HG02970 (cell line): ENCODE data around the gene PPP2R2C.

Experiments
- ATAC-seq: cut with Tn5 transposase; IDR thresholded peaks from one replicate; pipeline ENCODE4 v1.9.1; 2021; ENCODE audit warnings: mild to moderate bottlenecking, moderate library complexity, moderate number of reproducible peaks; ENCODE audit not compliant: unreplicated experiment, low FRiP score

Gene PPP2R2C

GRCh38 chr4:6472387-6473263 lies at the start of gene PPP2R2C:
Gene PPP2R2C (minus strand): TSS chr4:6472614. CDS start chr4:6472229, 385 bp downstream.
- no peak for ATAC-seq

DNA sequence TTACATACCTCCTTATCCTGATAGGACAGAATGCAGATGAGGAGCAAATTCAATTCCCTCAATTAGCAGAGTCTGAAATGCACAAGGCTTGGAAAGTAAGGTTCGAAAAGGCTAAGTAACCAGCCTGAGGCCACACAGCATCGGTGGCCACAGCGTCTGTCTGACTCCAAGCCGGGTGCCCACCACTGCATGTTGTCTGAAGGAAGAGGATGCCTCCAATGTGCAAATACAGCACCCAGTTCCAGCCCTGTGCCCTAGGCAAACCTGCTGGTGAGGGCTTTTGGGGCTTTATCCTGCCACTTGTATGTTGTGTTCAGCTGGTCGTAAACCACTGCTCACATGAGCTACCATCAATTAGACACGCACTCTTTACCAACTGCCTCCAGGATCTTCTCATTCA lies 48.6 kb upstream of the PPP2R2C start:
- no peak for ATAC-seq

DNA sequence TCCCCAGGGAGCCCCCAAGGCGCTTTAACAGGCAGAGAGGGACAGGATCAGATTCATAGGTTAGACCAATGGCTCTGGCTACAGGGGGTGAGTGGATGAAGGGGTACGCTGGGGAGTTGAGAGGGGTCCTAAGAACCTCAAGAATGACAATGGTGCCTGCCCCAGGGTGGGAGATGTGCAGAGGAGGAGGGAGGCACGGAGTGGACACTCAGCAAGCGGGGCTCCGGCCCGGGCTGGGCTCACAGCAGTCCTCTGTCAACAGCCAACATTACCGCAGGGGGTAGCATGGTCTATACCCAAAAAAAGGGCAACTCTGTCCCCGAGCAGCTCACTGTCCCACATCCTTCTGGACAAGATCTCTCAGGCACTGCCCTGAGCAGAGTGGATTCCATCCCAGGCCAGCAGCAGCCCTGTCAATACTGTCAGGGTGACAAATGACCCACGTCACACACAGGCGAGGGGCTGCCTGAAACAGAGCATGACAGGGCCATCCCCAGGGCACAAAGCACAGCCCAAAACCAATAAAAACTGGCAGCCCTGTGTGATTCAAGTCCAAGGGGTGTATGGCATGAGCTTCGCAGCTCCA lies 47.7 kb upstream of the PPP2R2C start:
- ATAC-seq = no peak

- no peak for ATAC-seq
These were observed 44.8 kb upstream of the PPP2R2C start for GRCh38 chr4:6517171-6517570.

DNA sequence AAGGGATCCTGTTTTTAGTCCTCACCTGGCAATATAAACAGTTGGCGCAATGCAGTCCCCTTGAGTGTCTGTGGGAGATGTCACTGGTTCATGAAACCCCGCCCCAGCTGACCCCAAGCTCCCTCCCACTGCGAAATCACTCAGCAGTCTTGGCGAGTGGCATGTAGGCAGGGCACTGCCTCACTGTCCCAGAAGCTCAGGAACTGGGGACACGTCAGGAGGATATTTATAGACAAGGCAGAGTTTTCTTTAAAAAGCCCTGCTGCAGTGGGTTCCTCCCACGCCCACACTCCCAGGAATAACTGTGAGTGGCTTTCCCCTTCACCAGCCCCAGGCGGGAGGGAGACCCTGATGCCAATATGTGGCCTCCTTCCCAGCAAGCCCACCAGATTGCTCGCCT lies 44.3 kb upstream of the PPP2R2C start:
- no peak for ATAC-seq

DNA sequence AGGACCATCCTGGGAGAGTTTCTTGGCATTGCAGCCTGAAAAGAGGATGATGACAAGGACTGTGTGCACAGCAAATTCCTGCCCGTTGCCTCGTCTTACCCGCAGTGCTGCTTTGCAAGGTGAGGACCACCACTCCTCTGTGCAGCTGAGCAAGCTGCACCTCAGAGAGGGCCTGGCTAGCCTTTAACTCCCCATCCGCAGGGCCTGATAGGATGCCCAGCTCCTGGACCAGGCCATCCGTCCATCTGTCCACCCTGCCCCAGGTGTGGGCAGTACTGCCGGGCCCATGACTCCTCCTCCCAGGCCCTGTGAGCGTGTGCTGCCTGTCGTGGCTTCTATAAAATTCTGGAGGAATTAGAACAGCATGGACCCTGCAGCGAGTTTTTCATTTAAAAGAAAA lies 43.9 kb upstream of the PPP2R2C start:
- ATAC-seq = no peak

GRCh38 chr4:6513678-6514077 lies 41.3 kb upstream of the PPP2R2C start:
- no peak for ATAC-seq

- no peak for ATAC-seq
These were observed 37.2 kb upstream of the PPP2R2C start for GRCh38 chr4:6509587-6509986.

GRCh38 chr4:6507345-6507744 lies 34.9 kb upstream of the PPP2R2C start:
- ATAC-seq = no peak

- no peak for ATAC-seq
These were observed 34.3 kb upstream of the PPP2R2C start for GRCh38 chr4:6506616-6507140.

GRCh38 chr4:6504900-6505496 lies 32.6 kb upstream of the PPP2R2C start:
- ATAC-seq = no peak

GRCh38 chr4:6502747-6503465 lies 30.5 kb upstream of the PPP2R2C start:
- no peak for ATAC-seq

GRCh38 chr4:6502147-6502546 lies 29.7 kb upstream of the PPP2R2C start:
- ATAC-seq = no peak

- no peak for ATAC-seq
These were observed 28.8 kb upstream of the PPP2R2C start for GRCh38 chr4:6501171-6501570.

DNA sequence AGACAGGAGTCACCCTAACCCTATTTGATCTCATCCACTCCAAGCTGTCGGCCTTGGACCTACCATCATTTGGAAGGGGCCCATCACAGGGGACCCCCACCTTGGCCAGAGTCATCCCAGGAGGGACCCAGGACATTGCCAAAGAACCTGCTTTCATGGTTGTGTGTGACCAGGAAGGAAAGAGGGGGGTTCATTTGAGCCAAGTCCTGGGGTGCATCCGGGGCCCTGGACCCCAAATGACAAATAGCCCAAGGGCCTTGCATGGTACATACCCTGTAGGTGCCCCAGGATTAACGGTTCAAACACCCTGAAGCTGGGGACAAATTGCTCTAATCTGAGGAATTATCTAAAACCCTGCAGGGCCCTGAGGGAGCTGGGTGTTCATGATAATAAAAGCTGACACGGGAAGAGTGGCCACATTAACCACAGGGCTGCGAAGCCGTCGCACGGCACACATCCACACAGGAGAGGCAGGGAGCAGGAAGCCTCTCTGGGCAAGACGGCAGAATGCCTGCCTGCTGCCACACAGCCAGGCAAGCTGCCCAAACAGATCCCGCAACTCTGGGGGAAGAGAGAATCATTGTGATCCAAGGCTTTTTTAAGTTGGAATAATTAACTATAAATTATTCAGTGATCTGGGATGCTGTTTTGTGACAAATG lies 28.2 kb upstream of the PPP2R2C start:
- no peak for ATAC-seq

DNA sequence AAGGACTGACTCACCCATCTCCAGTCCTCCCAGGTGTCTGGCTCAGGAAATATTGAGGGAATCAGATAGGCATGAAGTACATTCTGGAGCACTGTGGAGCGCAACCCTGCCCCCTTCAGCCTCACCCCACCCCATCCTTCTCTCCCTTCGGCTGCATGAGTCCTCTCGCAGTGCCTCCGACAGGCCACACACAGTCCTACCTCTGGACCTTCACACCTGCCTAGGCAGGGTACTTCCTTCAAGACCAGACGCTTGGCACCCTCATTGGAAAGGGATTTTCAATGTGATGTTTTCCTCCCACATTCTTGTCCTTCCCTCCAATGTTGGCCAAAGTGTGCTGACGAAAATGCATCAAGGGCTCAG lies 26.8 kb upstream of the PPP2R2C start:
- ATAC-seq = no peak

DNA sequence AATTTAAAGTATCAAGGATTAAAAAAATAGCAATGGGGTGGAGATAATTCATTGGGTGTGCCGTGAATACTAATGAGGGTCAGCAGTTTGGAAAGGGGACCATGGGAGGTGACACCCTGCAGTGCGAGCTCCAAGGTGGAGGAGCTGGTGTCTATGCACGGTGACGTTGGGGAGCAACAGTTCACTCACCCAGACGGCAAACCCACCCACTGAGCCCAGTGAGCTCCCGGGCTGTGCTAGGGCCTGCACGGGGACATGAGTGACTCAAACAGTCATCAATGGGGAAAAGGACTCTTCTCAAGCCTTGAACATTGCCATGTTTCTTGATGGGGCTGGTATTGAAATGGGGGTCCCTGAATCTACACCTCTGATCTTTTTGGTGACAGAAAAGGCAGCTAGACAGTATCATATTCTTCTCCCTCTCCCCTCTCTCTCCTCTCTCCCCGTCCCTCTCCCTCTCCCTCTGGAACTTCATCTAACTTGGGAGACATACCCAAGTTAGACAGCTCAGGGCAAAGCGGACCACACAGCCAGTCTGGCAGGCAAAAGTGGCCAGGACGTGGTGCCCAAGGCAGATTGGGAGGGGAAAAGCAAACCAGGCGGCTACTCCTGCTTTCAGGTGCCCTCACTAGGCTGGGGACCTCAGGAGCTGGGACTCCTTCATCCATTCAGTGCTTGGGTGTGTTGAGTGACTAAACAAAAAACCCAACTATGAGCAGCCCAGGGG lies 26.3 kb upstream of the PPP2R2C start:
- no peak for ATAC-seq

DNA sequence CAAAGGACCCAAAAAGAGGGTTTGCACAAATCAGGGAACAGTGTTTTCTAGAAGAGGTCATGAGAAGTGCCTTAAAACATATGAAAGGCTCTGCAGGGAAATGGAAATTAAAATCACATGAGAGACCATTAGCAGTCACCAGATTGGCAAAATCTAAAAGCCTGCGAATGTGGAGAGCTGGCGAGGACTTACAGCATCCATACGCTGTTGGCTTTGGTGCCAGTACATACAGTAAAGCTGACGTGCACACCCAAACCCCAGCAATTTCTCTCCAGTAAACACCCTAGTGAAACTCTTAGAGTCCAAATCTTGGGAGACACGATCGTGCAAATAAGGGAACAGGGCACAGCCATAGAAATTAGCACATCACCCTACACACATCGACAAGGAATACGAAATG lies 25.4 kb upstream of the PPP2R2C start:
- ATAC-seq = no peak

GRCh38 chr4:6495736-6496135 lies 23.3 kb upstream of the PPP2R2C start:
- no peak for ATAC-seq

- ATAC-seq = no peak
These were observed 22.8 kb upstream of the PPP2R2C start for GRCh38 chr4:6495296-6495590.
